ENCODE measurements around the gene TANK. TPM values are rescaled to one million over a fixed set of nuclear protein-coding genes. Genes with fewer than 3 reads are reported as not detected.

The TANK gene
- total RNA-seq, 1 donor from 2014 or later, result 150 TPM

- Mint-ChIP-seq H3K27ac (no peak overlapping the region), H3K9me3 (no peaks in the 10 kb centered on the region), H3K27me3 (peaks cover 2% of the 10 kb centered on the region), H3K4me3 (peak overlapping the region; percentile 86), H3K4me1 (peaks cover 44% of the 10 kb centered on the region), H3K36me3 (ENCODE audit: low read depth) (peaks cover 27% of the 10 kb centered on the region)
- ChIA-PET POLR2A (interaction anchor here (0.5 to 1.2 kb wide), 5 partner anchors 9 to 831 kb away, joined by 3 to 4 read pairs (median 3); no protein-coding TSS in a partner anchor), CTCF (interaction anchor here (1.5 kb wide), 1 partner anchor 14 kb away, joined by 8 read pairs; no protein-coding TSS in a partner anchor)
- intact Hi-C loops (cut with micrococcal nuclease), result loop anchor here (1.0 to 5.0 kb wide), 4 partner anchors 8 to 75 kb away; partner anchors contain the start of gene TANK
- peak; percentile 47 for ATAC-seq (ENCODE audit: low read depth)
- no peak for DNase-seq
- TF ChIP-seq CTCF (IDR thresholded peaks at IDR 0.05), result no peak
Measured at GRCh38 chr2:161237392-161238264, 77.4 kb downstream of the TANK start.

GRCh38 chr2:161238265-161238559 is 78.0 kb downstream of the TANK start:
- Mint-ChIP-seq H3K27ac (peak overlapping the region; percentile 54), H3K36me3 (ENCODE audit: low read depth) (peaks cover 26% of the 10 kb centered on the region), H3K27me3 (peaks cover 2% of the 10 kb centered on the region), H3K4me1 (peaks cover 50% of the 10 kb centered on the region), H3K9me3 (no peaks in the 10 kb centered on the region), H3K4me3 (peak overlapping the region; percentile 86)
- CTCF ChIA-PET, result interaction anchor here (1.5 kb wide), 1 partner anchor 15 kb away, joined by 8 read pairs; no protein-coding TSS in a partner anchor
- ATAC-seq (ENCODE audit: low read depth), result no peak
- intact Hi-C loops (cut with micrococcal nuclease), result loop anchor here (1.0 to 5.0 kb wide), 2 partner anchors 35 to 76 kb away; partner anchors contain the start of gene TANK
- POLR2A ChIA-PET, result interaction anchor here (0.6 to 0.8 kb wide), 2 partner anchors 8 to 831 kb away, joined by 3 read pairs; no protein-coding TSS in a partner anchor
- DNase-seq, result no peak
- no peak for TF ChIP-seq CTCF (IDR thresholded peaks at IDR 0.05)

- Mint-ChIP-seq H3K9me3 (no peaks in the 10 kb centered on the region), H3K4me1 (peaks cover 55% of the 10 kb centered on the region), H3K27me3 (peaks cover 2% of the 10 kb centered on the region), H3K36me3 (ENCODE audit: low read depth) (peaks cover 26% of the 10 kb centered on the region), H3K27ac (peak overlapping the region; percentile 54), H3K4me3 (peak overlapping the region; percentile 86)
- POLR2A ChIA-PET, result no interaction called here
- peak; percentile 45 for ATAC-seq (ENCODE audit: low read depth)
- TF ChIP-seq CTCF (IDR thresholded peaks at IDR 0.05), result no peak
- peak; percentile 41 for DNase-seq
- CTCF ChIA-PET, result interaction anchor here (0.8 to 1.5 kb wide), 2 partner anchors 15 to 16 kb away, joined by 3 to 8 read pairs; no protein-coding TSS in a partner anchor
- intact Hi-C loops (cut with micrococcal nuclease), result loop anchor here (1.0 to 5.0 kb wide), 2 partner anchors 35 to 76 kb away; partner anchors contain the start of gene TANK
Measured at GRCh38 chr2:161238560-161239325, 78.5 kb downstream of the TANK start.

- ATAC-seq (ENCODE audit: low read depth) (no peak), DNase-seq (no peak)
- Mint-ChIP-seq H3K9me3 (no peaks in the 10 kb centered on the region), H3K27me3 (peaks cover 2% of the 10 kb centered on the region), H3K36me3 (ENCODE audit: low read depth) (peaks cover 21% of the 10 kb centered on the region), H3K4me1 (peaks cover 58% of the 10 kb centered on the region), H3K27ac (no peak overlapping the region), H3K4me3 (peak overlapping the region; percentile 37)
- POLR2A ChIA-PET, result no interaction called here
- no peak for TF ChIP-seq CTCF (IDR thresholded peaks at IDR 0.05)
- intact Hi-C loops (cut with micrococcal nuclease), result loop anchor here (5.0 kb wide), 2 partner anchors 77 to 1337 kb away; partner anchors contain the start of genes LY75 and TANK
- CTCF ChIA-PET, result interaction anchor here (0.7 to 0.8 kb wide), 2 partner anchors 16 kb away, joined by 3 read pairs; no protein-coding TSS in a partner anchor
Measured at GRCh38 chr2:161239326-161240109, 79.3 kb downstream of the TANK start.

Data from activated B cell treated with CpG ODN at 0.5 μM for 24 hours (primary cell).